Hepatocyte (in vitro differentiated cells): ENCODE results near the gene DGKZ.
A peak's percentile ranks its signal among the peaks of the same experiment; 100 is the strongest.

Experiments used
- EZH2 ChIP-seq: fragments of 200-600 bp; sonication (generic); IDR thresholded peaks from 2 replicates; pipeline ENCODE4 v1.6.1; 2016; ENCODE audit warnings: antibody characterized with exemption, mild to moderate bottlenecking, borderline replicate concordance
- EZH2phosphoT487 ChIP-seq: fragments of 200-600 bp; sonication (generic); IDR thresholded peaks from one replicate; pipeline ENCODE4 v1.6.1; 2018; ENCODE audit warnings: antibody characterized with exemption, mild to moderate bottlenecking, low read depth, moderate library complexity; ENCODE audit not compliant: unreplicated experiment, severe bottlenecking
- TF ChIP-seq, protein P1 (sequence below): fragments of 200-600 bp; sonication (generic); IDR thresholded peaks from 2 replicates; pipeline ENCODE4 v1.5.1; 2016; ENCODE audit warnings: antibody characterized with exemption, mild to moderate bottlenecking; ENCODE audit not compliant: poor library complexity

DNA sequence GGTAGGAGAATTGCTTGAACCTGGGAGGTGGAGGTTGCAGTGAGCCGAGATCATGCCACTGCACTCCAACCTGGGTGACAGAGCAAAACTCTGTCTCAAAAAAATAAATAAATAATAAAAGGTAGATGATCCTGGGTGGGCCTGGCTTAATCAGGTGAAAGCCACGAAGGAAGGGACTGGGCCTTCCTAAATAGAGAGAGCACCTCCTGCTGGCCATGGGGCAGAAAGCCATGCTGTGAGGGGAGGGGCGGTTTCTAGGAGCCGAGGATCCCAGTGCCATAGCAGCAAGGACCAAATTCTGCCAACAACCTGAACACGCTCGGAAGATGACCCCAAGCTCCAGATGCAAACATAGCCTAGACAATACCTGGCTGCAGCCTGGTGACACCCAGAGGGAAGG is 24.5 kb upstream of the DGKZ start:
- TF ChIP-seq, protein P1, sequence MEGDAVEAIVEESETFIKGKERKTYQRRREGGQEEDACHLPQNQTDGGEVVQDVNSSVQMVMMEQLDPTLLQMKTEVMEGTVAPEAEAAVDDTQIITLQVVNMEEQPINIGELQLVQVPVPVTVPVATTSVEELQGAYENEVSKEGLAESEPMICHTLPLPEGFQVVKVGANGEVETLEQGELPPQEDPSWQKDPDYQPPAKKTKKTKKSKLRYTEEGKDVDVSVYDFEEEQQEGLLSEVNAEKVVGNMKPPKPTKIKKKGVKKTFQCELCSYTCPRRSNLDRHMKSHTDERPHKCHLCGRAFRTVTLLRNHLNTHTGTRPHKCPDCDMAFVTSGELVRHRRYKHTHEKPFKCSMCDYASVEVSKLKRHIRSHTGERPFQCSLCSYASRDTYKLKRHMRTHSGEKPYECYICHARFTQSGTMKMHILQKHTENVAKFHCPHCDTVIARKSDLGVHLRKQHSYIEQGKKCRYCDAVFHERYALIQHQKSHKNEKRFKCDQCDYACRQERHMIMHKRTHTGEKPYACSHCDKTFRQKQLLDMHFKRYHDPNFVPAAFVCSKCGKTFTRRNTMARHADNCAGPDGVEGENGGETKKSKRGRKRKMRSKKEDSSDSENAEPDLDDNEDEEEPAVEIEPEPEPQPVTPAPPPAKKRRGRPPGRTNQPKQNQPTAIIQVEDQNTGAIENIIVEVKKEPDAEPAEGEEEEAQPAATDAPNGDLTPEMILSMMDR: peak; percentile 25
- TF ChIP-seq EZH2phosphoT487: no peak
- no peak for TF ChIP-seq EZH2
